ENCODE data around the gene ADCY10.

ADCY10 gene

DNA sequence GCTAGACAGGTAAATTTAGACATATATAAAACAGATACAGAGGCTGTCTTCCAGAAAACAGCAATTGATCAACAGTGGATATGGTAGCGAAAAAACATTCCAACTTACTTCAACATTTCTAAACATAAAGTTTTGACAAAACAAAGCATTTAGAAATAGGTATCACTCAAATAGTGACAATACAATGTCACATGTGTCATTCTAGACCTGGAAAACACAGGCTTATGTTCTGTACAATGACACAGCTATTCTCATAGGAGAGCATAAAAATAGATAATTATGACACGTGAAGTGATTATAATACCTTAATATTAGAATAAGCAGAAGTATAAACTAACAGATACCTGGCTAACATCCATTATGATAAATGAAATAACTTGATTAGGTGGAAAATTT lies 14.5 kb upstream of the ADCY10 start:
- no peak for DNase-seq (ENCODE audit: low read depth in 2 of 3, low spot score in 1 of 3)

- no peak for DNase-seq (ENCODE audit: low read depth in 2 of 3, low spot score in 1 of 3)
Measured at GRCh38 chr1:167927046-167927754, 13.3 kb upstream of the ADCY10 start.

- DNase-seq (ENCODE audit: low read depth in 2 of 3, low spot score in 1 of 3): no peak
Measured at GRCh38 chr1:167926486-167926997, 12.6 kb upstream of the ADCY10 start.

DNA sequence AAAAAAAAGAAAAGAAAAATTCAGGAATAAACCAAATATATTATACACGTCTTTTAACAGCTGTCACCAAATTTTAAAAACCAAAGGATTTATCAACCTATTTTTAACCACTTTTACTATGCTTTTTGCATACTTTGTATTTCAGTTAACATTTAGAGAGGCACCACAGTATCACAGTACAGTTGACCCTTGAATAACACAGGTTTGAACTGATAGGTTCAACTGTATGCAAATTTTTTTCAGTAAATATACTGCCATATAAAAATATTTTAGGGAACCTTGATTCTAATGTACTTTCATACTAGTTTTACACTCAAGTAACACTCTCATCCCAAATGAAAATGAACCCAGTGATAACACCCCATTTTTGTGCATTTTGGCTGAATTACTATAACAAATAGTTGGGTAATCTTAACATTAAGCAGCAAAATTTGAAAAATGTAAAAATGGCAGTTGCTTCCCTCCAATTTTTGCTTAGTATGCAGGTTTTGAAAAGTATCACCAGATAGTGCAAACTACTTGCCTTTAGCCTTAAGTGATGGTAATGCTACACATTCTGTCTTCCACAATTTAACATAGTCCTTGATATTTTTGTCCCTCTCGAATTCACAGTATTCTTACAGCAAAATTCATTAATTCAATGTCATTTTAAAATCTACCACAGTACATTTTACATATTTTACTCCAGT lies 10.8 kb upstream of the ADCY10 start:
- no peak for DNase-seq (ENCODE audit: low read depth in 2 of 3, low spot score in 1 of 3)

DNA sequence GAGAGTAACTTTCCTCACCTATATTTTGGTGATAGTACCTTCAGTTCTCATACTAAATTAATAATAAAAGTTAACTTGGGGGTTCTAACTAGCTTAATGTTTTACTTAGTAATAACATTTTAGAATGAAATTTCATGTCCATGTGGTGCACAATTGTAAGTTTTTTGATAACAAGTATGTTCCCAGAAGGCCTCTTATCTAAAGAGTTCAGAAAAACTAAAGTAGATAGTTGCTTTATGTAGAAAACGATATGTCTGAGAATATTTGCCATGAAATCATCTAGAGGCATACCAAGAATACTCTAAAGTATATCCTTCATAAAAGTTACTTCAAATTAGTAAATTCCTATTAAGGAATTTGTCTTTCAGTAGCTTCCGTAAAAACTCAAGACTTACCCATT lies 10.2 kb upstream of the ADCY10 start:
- DNase-seq (ENCODE audit: low read depth in 2 of 3, low spot score in 1 of 3): no peak

DNA sequence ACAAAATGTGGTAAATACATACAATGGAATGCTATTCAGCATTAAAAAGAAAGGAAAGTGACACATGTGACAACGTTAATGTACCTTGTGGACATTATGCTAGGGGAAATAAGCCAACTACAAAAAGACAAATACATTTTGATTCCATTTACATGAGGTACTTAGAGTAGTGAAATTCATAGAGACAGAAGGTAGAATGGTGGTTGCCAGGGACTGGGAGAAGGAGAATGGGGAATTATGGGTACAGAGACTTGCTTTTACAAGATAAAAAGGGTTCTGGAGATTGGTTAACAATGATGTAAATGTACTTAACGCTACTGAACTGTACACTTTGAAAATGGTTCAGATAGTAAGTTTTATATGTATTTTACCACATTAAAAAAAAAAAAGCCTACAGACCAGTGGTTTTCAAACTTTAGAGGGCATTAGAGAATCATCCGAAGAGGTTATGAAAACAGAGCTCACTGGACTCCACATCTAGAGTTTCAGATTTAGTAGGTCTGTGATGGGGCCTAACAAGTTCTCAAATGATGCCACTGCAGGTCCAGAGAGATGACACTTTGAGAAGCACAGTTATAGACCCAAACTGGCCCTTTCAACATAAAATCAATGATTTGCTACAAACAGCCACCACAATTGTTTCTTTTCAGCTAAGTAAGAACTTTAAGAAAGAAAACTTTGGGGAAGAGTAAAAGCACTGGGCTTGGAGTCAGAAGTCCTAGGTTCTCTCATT lies 9.6 kb upstream of the ADCY10 start:
- DNase-seq (ENCODE audit: low read depth in 2 of 3, low spot score in 1 of 3): no peak

GRCh38 chr1:167922611-167923074 lies 8.7 kb upstream of the ADCY10 start:
- no peak for DNase-seq (ENCODE audit: low read depth in 2 of 3, low spot score in 1 of 3)

DNA sequence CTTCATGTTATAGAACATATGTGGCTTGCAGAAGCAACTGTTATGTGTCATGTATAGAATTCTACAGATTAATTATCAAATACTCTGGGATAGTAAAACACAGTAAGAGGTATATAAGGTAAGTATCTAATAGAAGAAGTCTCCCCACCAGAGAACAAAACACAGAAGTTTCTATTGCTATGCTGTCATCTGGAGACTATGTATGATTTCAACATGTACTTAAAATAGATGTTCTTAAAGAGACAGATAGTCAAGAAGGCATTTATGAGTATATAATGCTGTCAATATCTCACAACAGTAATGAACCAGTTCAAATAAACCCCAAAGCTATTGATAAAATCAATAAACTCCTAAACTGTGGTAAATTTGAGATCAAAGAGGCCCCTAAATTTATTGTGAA lies 8.1 kb upstream of the ADCY10 start:
- DNase-seq (ENCODE audit: low read depth in 2 of 3, low spot score in 1 of 3): no peak

DNA sequence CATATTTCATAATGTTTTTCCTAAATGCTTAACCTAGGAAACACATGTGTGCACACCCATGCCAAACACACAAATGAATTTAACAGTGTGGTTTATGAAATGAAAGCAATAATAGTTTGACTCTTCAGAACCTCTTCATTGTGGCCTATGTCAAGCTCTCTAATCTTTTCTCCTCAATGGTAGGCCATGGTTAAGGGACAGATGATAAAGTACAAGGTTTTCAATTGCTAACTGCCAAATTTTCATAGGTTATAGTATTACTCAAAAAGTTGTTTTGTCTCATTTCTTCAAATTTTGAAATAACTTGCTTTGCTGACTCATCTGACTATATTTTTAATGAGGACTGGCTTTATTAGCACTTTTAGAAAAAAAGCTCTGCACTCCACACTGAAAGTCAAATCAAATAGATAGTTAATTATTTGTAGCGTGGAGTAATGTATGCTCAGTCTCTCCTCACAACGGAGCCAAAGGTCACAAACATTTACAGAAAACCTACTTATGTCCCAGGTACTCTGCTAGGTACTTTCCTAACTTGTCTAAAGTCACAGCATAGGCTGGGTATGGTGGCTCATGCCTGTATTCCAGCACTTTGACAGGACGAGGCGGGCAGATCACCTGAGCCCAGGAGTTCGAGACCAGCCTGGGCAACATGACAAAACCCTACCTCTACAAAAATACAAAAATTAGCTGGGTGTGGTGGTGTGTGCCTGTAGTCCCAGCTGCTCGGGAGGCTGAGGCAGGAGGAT lies 3.0 kb upstream of the ADCY10 start:
- DNase-seq (ENCODE audit: low read depth in 2 of 3, low spot score in 1 of 3): no peak

GRCh38 chr1:167915569-167915968 lies 1.6 kb upstream of the ADCY10 start:
- no peak for DNase-seq (ENCODE audit: low read depth in 2 of 3, low spot score in 1 of 3)

GRCh38 chr1:167912294-167912693 lies 1.6 kb downstream of the ADCY10 start:
- DNase-seq (ENCODE audit: low read depth in 2 of 3, low spot score in 1 of 3): no peak

DNA sequence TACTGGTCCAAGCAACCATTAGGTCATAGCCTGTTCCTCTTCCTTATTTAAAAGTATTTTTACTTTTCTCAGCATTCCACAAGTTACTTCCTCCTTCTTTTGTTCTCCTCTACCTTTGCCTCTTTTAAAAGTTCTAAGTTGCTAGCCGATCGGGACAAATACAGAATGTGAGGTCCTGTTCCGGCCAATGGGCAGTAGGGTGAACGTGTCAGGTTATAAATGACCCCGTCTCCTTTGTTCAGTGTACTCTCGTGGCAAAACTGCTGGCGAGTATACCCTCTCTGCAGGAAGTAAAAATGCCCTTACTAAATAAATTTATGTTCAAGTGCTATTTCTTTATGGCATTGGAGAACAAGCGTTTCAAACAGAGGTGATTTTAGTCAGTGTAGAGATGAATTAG lies 2.5 kb downstream of the ADCY10 start:
- no peak for DNase-seq (ENCODE audit: low read depth in 2 of 3, low spot score in 1 of 3)

DNA sequence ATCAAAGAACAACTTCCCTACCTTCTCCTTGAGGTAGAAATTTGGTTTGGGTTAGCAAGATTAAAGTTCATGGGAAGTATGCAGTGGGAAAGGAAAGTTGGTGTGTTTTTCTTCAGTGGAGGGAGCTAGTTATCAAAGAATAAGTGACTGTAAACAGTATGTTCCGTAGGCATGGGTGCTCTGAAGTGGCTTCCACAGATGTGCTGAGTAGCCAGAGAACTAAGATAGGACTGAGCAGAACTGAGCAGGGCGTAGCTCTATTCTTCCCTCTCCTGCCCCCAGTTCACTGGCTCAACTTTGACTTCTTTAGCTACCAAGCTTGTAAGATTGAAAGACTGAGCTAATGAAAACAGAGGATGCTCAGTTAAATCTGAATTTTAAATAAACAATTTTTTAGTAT lies 3.4 kb downstream of the ADCY10 start:
- DNase-seq (ENCODE audit: low read depth in 2 of 3, low spot score in 1 of 3): no peak

GRCh38 chr1:167909691-167910180 lies 4.2 kb downstream of the ADCY10 start:
- no peak for DNase-seq (ENCODE audit: low read depth in 2 of 3, low spot score in 1 of 3)

DNA sequence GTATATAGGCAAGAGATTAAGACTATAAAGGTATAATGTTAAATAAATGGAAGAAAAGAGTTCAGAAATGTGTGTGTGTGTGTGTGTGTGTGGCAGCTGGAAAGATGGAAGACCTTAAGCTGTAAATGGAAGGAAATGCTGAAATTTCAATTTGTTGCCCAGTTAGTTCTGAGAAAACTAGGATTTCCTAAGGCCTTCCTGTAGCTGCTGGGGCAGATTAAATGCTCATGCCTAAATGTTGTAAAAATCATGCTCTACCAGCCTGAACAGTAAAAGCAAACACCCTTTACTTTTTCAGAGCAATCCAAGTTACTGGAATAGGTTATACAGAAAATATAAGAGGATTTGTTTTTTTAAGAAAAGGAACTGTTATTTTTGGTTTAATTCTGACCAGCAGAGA lies 8.3 kb downstream of the ADCY10 start:
- DNase-seq (ENCODE audit: low read depth in 2 of 3, low spot score in 1 of 3): no peak

DNA sequence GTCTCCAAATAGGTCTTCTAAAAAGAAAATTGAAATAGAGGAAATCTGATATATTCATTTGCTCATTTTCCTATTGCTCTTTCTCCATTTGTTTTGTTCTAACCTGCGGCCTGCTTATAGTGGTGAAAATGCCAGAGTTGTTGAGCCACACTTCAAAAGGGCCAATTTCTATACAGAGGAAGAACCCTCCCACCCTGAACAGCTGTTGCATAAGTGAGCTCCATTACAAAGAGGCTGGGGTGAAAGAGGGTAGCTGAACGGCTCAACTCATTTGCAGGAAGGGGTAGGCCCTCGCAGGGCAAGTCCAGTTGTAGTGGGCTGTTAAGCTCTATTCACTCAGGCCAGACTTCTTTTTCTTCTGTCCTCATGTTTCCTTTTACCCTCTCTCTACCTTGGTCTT lies 8.8 kb downstream of the ADCY10 start:
- DNase-seq (ENCODE audit: low read depth in 2 of 3, low spot score in 1 of 3): no peak

- no peak for DNase-seq (ENCODE audit: low read depth in 2 of 3, low spot score in 1 of 3)
Measured at GRCh38 chr1:167904652-167905130, 9.2 kb downstream of the ADCY10 start.

- DNase-seq (ENCODE audit: low read depth in 2 of 3, low spot score in 1 of 3): no peak
Measured at GRCh38 chr1:167900907-167901306, 13.0 kb downstream of the ADCY10 start.

GRCh38 chr1:167899253-167899681 lies 14.7 kb downstream of the ADCY10 start:
- DNase-seq (ENCODE audit: low read depth in 2 of 3, low spot score in 1 of 3): no peak

DNA sequence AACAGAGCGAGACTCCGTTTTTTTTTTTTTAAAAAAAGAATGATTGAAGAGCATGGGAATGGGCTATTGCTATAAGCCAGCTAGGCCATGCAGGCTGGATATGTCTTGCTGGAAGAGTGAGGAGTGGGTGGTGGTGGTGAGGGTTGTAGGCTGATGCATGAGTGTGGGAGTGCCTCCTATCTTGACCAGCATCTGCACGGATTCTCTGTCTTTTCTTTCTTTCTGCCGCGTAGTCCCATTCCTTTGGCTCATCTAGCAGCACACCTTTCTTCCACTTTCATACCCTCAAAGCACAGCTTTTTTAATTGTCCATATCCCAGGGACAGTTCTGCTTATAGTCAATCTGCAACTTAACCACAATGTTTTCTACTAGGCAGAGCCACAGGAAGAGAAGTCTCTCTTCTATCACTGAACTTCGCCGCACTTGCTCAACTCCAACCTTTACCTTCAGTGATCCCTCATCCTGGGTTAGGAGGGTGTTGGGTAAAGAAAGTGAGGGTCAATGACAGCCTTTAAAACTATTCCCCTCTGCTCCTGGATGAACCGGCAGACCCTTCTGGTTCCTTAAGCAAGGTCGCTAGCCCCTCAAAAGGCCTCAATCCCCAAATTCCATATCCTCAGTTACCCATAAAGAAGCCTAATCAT lies 15.2 kb downstream of the ADCY10 start:
- no peak for DNase-seq (ENCODE audit: low read depth in 2 of 3, low spot score in 1 of 3)

All from stimulated activated CD4-positive, alpha-beta T cell treated with anti-CD3 and anti-CD28 coated beads, Interleukin-12 subunit alpha, Interleukin-12 subunit beta, amount 100 ng/mL, for 48 hours (primary cell).